ENCODE results near the gene CDH2. TPM values are rescaled to one million over a fixed set of nuclear protein-coding genes. Genes with fewer than 3 reads are reported as not detected.

The CDH2 gene
- total RNA-seq, 1 donor from 2014 or later, result 3.7 TPM

- Histone ChIP-seq H3K9me3 (no peaks in the 10 kb centered on the region), H3K27me3 (no peaks in the 10 kb centered on the region), H3K4me1 (no peaks in the 10 kb centered on the region), H3K36me3 (no peaks in the 10 kb centered on the region), H3K4me3 (no peak overlapping the region), H3K27ac (no peak overlapping the region)
- intact Hi-C loops (cut with DNase I), result no loop called here
- no peak for DNase-seq (ENCODE audit: extremely low spot score in 2 of 2)
- TF ChIP-seq POLR2AphosphoS5 (IDR thresholded peaks at IDR 0.05; ENCODE audit: insufficient read depth in 1 of 2, low read depth in 1 of 2), result no peak
These were observed 181.0 kb downstream of the CDH2 start for GRCh38 chr18:27995770-27996502.

GRCh38 chr18:27994571-27994970, 182.4 kb downstream of the CDH2 start:
- Histone ChIP-seq H3K4me3 (no peak overlapping the region), H3K36me3 (no peaks in the 10 kb centered on the region), H3K4me1 (no peaks in the 10 kb centered on the region), H3K27me3 (no peaks in the 10 kb centered on the region), H3K27ac (no peak overlapping the region), H3K9me3 (no peaks in the 10 kb centered on the region)
- intact Hi-C loops (cut with DNase I), result no loop called here
- TF ChIP-seq CTCF (IDR thresholded peaks at IDR 0.05) (no peak), POLR2AphosphoS5 (IDR thresholded peaks at IDR 0.05; ENCODE audit: insufficient read depth in 1 of 2, low read depth in 1 of 2) (no peak), POLR2A (IDR thresholded peaks at IDR 0.05) (no peak)
- no peak for DNase-seq (ENCODE audit: extremely low spot score in 2 of 2)

GRCh38 chr18:27991391-27991790, 185.5 kb downstream of the CDH2 start:
- no peaks in the 10 kb centered on the region for H3K36me3 ChIP-seq
- intact Hi-C loops (cut with DNase I), result no loop called here
- H3K9me3 ChIP-seq, result no peaks in the 10 kb centered on the region
- no peak for DNase-seq (ENCODE audit: extremely low spot score in 2 of 2)
- TF ChIP-seq POLR2AphosphoS5 (IDR thresholded peaks at IDR 0.05; ENCODE audit: insufficient read depth in 1 of 2, low read depth in 1 of 2) (no peak), POLR2A (IDR thresholded peaks at IDR 0.05) (no peak), CTCF (IDR thresholded peaks at IDR 0.05) (no peak)
- no peaks in the 10 kb centered on the region for H3K27me3 ChIP-seq
- no peak overlapping the region for H3K27ac ChIP-seq
- H3K4me1 ChIP-seq, result no peaks in the 10 kb centered on the region
- H3K4me3 ChIP-seq, result no peak overlapping the region

GRCh38 chr18:27985832-27986231, 191.1 kb downstream of the CDH2 start:
- no peak overlapping the region for H3K27ac ChIP-seq
- TF ChIP-seq CTCF (IDR thresholded peaks at IDR 0.05), result no peak
- TF ChIP-seq POLR2A (IDR thresholded peaks at IDR 0.05), result no peak
- TF ChIP-seq POLR2AphosphoS5 (IDR thresholded peaks at IDR 0.05; ENCODE audit: insufficient read depth in 1 of 2, low read depth in 1 of 2), result no peak
- intact Hi-C loops (cut with DNase I), result no loop called here

GRCh38 chr18:27983780-27984179, 193.2 kb downstream of the CDH2 start:
- H3K27ac ChIP-seq, result no peak overlapping the region
- no peak overlapping the region for H3K4me3 ChIP-seq
- no peak for DNase-seq (ENCODE audit: extremely low spot score in 2 of 2)
- H3K4me1 ChIP-seq, result no peaks in the 10 kb centered on the region
- H3K9me3 ChIP-seq, result no peaks in the 10 kb centered on the region
- intact Hi-C loops (cut with DNase I), result no loop called here
- H3K36me3 ChIP-seq, result no peaks in the 10 kb centered on the region
- TF ChIP-seq POLR2AphosphoS5 (IDR thresholded peaks at IDR 0.05; ENCODE audit: insufficient read depth in 1 of 2, low read depth in 1 of 2), result no peak
- no peak for TF ChIP-seq POLR2A (IDR thresholded peaks at IDR 0.05)
- TF ChIP-seq CTCF (IDR thresholded peaks at IDR 0.05), result no peak
- H3K27me3 ChIP-seq, result no peaks in the 10 kb centered on the region

More at GRCh38 chr18:27985832-27986231, 191.1 kb downstream of the CDH2 start:
- H3K36me3 ChIP-seq, result no peaks in the 10 kb centered on the region
- H3K9me3 ChIP-seq, result no peaks in the 10 kb centered on the region
- DNase-seq (ENCODE audit: extremely low spot score in 2 of 2), result no peak
- H3K27me3 ChIP-seq, result no peaks in the 10 kb centered on the region
- no peaks in the 10 kb centered on the region for H3K4me1 ChIP-seq
- H3K4me3 ChIP-seq, result no peak overlapping the region
